HUES48 (cell line): ENCODE measurements around the gene ATG3.
"Not testable (repeated sequence)": the region's sequence is repeated elsewhere in the genome, so short reads cannot be mapped to it uniquely, and the experiment has no call there.

Experiments
- H3K27ac ChIP-seq: one replicate; pipeline ENCODE4 v1.7.0; 2013; ENCODE audit warnings: low read depth, low read length, inconsistent platforms
- H3K27me3 ChIP-seq: 2 replicates; pipeline ENCODE4 v1.6.1; 2013; ENCODE audit warnings: mild to moderate bottlenecking, low read length; ENCODE audit not compliant: control insufficient read depth, insufficient read depth
- H3K36me3 ChIP-seq: 2 replicates; pipeline ENCODE4 v1.6.1; 2013; ENCODE audit warnings: low read length; ENCODE audit not compliant: control insufficient read depth, insufficient read depth
- H3K4me1 ChIP-seq: 2 replicates; pipeline ENCODE4 v1.6.1; 2013; ENCODE audit warnings: mild to moderate bottlenecking, low read length; ENCODE audit not compliant: control insufficient read depth, insufficient read depth
- H3K4me3 ChIP-seq: 2 replicates; pipeline ENCODE4 v1.5.1; 2013; ENCODE audit warnings: mild to moderate bottlenecking, low read depth, low read length
- H3K9ac ChIP-seq: 2 replicates; pipeline ENCODE4 v1.6.1; 2013; ENCODE audit warnings: mild to moderate bottlenecking, low read depth, low read length, moderate library complexity
- H3K9me3 ChIP-seq: 2 replicates; pipeline ENCODE4 v1.6.1; 2013; ENCODE audit warnings: low read length; ENCODE audit not compliant: control insufficient read depth, insufficient read depth

ATG3 gene

GRCh38 chr3:112587336-112587735, 25.6 kb upstream of the ATG3 start:
- no peak overlapping the region for H3K4me3 ChIP-seq
- no peak overlapping the region for H3K27ac ChIP-seq
- H3K27me3 ChIP-seq, result no peaks in the 10 kb centered on the region
- no peaks in the 10 kb centered on the region for H3K9me3 ChIP-seq
- H3K4me1 ChIP-seq, result peaks cover 14% of the 10 kb centered on the region
- no peak overlapping the region for H3K9ac ChIP-seq
- H3K36me3 ChIP-seq, result peaks cover 34% of the 10 kb centered on the region

GRCh38 chr3:112585782-112586181, 24.0 kb upstream of the ATG3 start:
- Histone ChIP-seq H3K9ac (no peak overlapping the region), H3K4me3 (no peak overlapping the region), H3K36me3 (peaks cover 37% of the 10 kb centered on the region), H3K27me3 (no peaks in the 10 kb centered on the region), H3K4me1 (peaks cover 22% of the 10 kb centered on the region), H3K9me3 (no peaks in the 10 kb centered on the region), H3K27ac (no peak overlapping the region)

GRCh38 chr3:112583105-112583504, 21.3 kb upstream of the ATG3 start:
- Histone ChIP-seq H3K4me1 (peaks cover 22% of the 10 kb centered on the region), H3K4me3 (no peak overlapping the region), H3K27ac (no peak overlapping the region), H3K36me3 (peaks cover 51% of the 10 kb centered on the region), H3K27me3 (no peaks in the 10 kb centered on the region), H3K9me3 (no peaks in the 10 kb centered on the region), H3K9ac (no peak overlapping the region)

GRCh38 chr3:112582244-112582874, 20.6 kb upstream of the ATG3 start:
- Histone ChIP-seq H3K4me1 (peaks cover 22% of the 10 kb centered on the region), H3K9me3 (no peaks in the 10 kb centered on the region), H3K4me3 (no peak overlapping the region), H3K27ac (no peak overlapping the region), H3K36me3 (peaks cover 55% of the 10 kb centered on the region), H3K9ac (no peak overlapping the region), H3K27me3 (no peaks in the 10 kb centered on the region)

- H3K4me3 ChIP-seq, result no peak overlapping the region
- no peak overlapping the region for H3K27ac ChIP-seq
- H3K36me3 ChIP-seq, result peaks cover 55% of the 10 kb centered on the region
- no peaks in the 10 kb centered on the region for H3K27me3 ChIP-seq
- H3K4me1 ChIP-seq, result peaks cover 22% of the 10 kb centered on the region
- H3K9me3 ChIP-seq, result no peaks in the 10 kb centered on the region
- no peak overlapping the region for H3K9ac ChIP-seq
Measured at GRCh38 chr3:112579697-112580096, 17.9 kb upstream of the ATG3 start.

GRCh38 chr3:112579232-112579631, 17.5 kb upstream of the ATG3 start:
- H3K4me1 ChIP-seq, result peaks cover 22% of the 10 kb centered on the region
- H3K27me3 ChIP-seq, result no peaks in the 10 kb centered on the region
- peaks cover 55% of the 10 kb centered on the region for H3K36me3 ChIP-seq
- no peak overlapping the region for H3K9ac ChIP-seq
- no peak overlapping the region for H3K4me3 ChIP-seq
- H3K9me3 ChIP-seq, result no peaks in the 10 kb centered on the region
- H3K27ac ChIP-seq, result no peak overlapping the region

- Histone ChIP-seq H3K27me3 (no peaks in the 10 kb centered on the region), H3K36me3 (peaks cover 80% of the 10 kb centered on the region), H3K27ac (no peak overlapping the region), H3K9me3 (no peaks in the 10 kb centered on the region), H3K4me3 (no peak overlapping the region), H3K4me1 (no peaks in the 10 kb centered on the region), H3K9ac (no peak overlapping the region)
Measured at GRCh38 chr3:112572701-112573100, 10.9 kb upstream of the ATG3 start.

GRCh38 chr3:112569265-112569664, 7.5 kb upstream of the ATG3 start:
- H3K9ac ChIP-seq, result no peak overlapping the region
- H3K27me3 ChIP-seq, result no peaks in the 10 kb centered on the region
- H3K4me1 ChIP-seq, result peaks cover 7% of the 10 kb centered on the region
- H3K27ac ChIP-seq, result no peak overlapping the region
- no peak overlapping the region for H3K4me3 ChIP-seq
- no peaks in the 10 kb centered on the region for H3K9me3 ChIP-seq
- peaks cover 75% of the 10 kb centered on the region for H3K36me3 ChIP-seq

- Histone ChIP-seq H3K9ac (no peak overlapping the region), H3K4me1 (peaks cover 14% of the 10 kb centered on the region), H3K27ac (no peak overlapping the region), H3K9me3 (no peaks in the 10 kb centered on the region), H3K36me3 (peaks cover 69% of the 10 kb centered on the region), H3K4me3 (no peak overlapping the region), H3K27me3 (no peaks in the 10 kb centered on the region)
Measured at GRCh38 chr3:112568642-112569041, 6.9 kb upstream of the ATG3 start.

- peak overlapping the region; percentile 48; the same call in 1 of the 2 replicates for H3K9ac ChIP-seq
- H3K27me3 ChIP-seq, result no peaks in the 10 kb centered on the region
- H3K4me1 ChIP-seq, result peaks cover 26% of the 10 kb centered on the region
- no peaks in the 10 kb centered on the region for H3K9me3 ChIP-seq
- H3K36me3 ChIP-seq, result peaks cover 36% of the 10 kb centered on the region
- peak overlapping the region; percentile 44; the same call in 1 of the 2 replicates for H3K4me3 ChIP-seq
- peak overlapping the region; percentile 61 for H3K27ac ChIP-seq
Measured at GRCh38 chr3:112564940-112565305, 3.2 kb upstream of the ATG3 start.

GRCh38 chr3:112564247-112564939, 2.6 kb upstream of the ATG3 start:
- peak overlapping the region; percentile 51 for H3K9ac ChIP-seq
- peaks cover 31% of the 10 kb centered on the region for H3K4me1 ChIP-seq
- H3K27me3 ChIP-seq, H3K9me3 ChIP-seq: not testable (repeated sequence)
- peaks cover 31% of the 10 kb centered on the region for H3K36me3 ChIP-seq
- peak overlapping the region; percentile 99 for H3K4me3 ChIP-seq
- peak overlapping the region; percentile 61 for H3K27ac ChIP-seq
